Measurements from ENCODE around the gene PI4KA. TPM values are rescaled to one million over a fixed set of nuclear protein-coding genes. Genes with fewer than 3 reads are reported as not detected.

Gene PI4KA
- total RNA-seq, 1 donor from 2014 or later = 80.4 TPM

GRCh38 chr22:20813056-20813455 lies 45.6 kb downstream of the PI4KA start:
- intact Hi-C loops (cut with micrococcal nuclease) = no loop called here
- DNase-seq (ENCODE audit: low spot score) = no peak
- Mint-ChIP-seq H3K36me3 (ENCODE audit: low read depth) (peaks cover 38% of the 10 kb centered on the region), H3K27ac (no peak overlapping the region), H3K4me1 (ENCODE audit: low read depth) (peaks cover 15% of the 10 kb centered on the region), H3K4me3 (no peak overlapping the region), H3K27me3 (ENCODE audit: insufficient read depth) (no peaks in the 10 kb centered on the region), H3K9me3 (no peaks in the 10 kb centered on the region)

- no peaks in the 10 kb centered on the region for H3K9me3 Mint-ChIP-seq
Measured at GRCh38 chr22:20811971-20812660, 46.5 kb downstream of the PI4KA start.

GRCh38 chr22:20811171-20811570 lies 47.4 kb downstream of the PI4KA start:
- Mint-ChIP-seq H3K27me3 (ENCODE audit: insufficient read depth) (no peaks in the 10 kb centered on the region), H3K36me3 (ENCODE audit: low read depth) (peaks cover 38% of the 10 kb centered on the region), H3K4me1 (ENCODE audit: low read depth) (peaks cover 15% of the 10 kb centered on the region), H3K27ac (peak overlapping the region; percentile 47), H3K9me3 (no peaks in the 10 kb centered on the region), H3K4me3 (no peak overlapping the region)
- intact Hi-C loops (cut with micrococcal nuclease) = no loop called here
- DNase-seq (ENCODE audit: low spot score) = no peak

More at GRCh38 chr22:20811971-20812660, 46.5 kb downstream of the PI4KA start:
- H3K4me1 Mint-ChIP-seq (ENCODE audit: low read depth) = peaks cover 15% of the 10 kb centered on the region
- no peak overlapping the region for H3K27ac Mint-ChIP-seq
- H3K4me3 Mint-ChIP-seq = no peak overlapping the region
- peaks cover 42% of the 10 kb centered on the region for H3K36me3 Mint-ChIP-seq (ENCODE audit: low read depth)
- intact Hi-C loops (cut with micrococcal nuclease) = no loop called here
- DNase-seq (ENCODE audit: low spot score) = no peak
- no peaks in the 10 kb centered on the region for H3K27me3 Mint-ChIP-seq (ENCODE audit: insufficient read depth)

GRCh38 chr22:20810645-20811044 lies 48.0 kb downstream of the PI4KA start:
- Mint-ChIP-seq H3K4me1 (ENCODE audit: low read depth) (peaks cover 15% of the 10 kb centered on the region), H3K4me3 (no peak overlapping the region), H3K27ac (no peak overlapping the region), H3K9me3 (no peaks in the 10 kb centered on the region), H3K27me3 (ENCODE audit: insufficient read depth) (no peaks in the 10 kb centered on the region), H3K36me3 (ENCODE audit: low read depth) (peaks cover 40% of the 10 kb centered on the region)
- no peak for DNase-seq (ENCODE audit: low spot score)
- intact Hi-C loops (cut with micrococcal nuclease) = no loop called here

- Mint-ChIP-seq H3K4me1 (ENCODE audit: low read depth) (peaks cover 15% of the 10 kb centered on the region), H3K36me3 (ENCODE audit: low read depth) (peaks cover 44% of the 10 kb centered on the region), H3K27ac (no peak overlapping the region), H3K27me3 (ENCODE audit: insufficient read depth) (no peaks in the 10 kb centered on the region), H3K4me3 (no peak overlapping the region), H3K9me3 (no peaks in the 10 kb centered on the region)
- no peak for DNase-seq (ENCODE audit: low spot score)
- intact Hi-C loops (cut with micrococcal nuclease) = no loop called here
Measured at GRCh38 chr22:20809538-20810185, 48.9 kb downstream of the PI4KA start.

GRCh38 chr22:20808844-20809243 lies 49.8 kb downstream of the PI4KA start:
- no peaks in the 10 kb centered on the region for H3K27me3 Mint-ChIP-seq (ENCODE audit: insufficient read depth)
- H3K4me3 Mint-ChIP-seq = no peak overlapping the region
- peaks cover 48% of the 10 kb centered on the region for H3K36me3 Mint-ChIP-seq (ENCODE audit: low read depth)
- DNase-seq (ENCODE audit: low spot score) = no peak
- peaks cover 15% of the 10 kb centered on the region for H3K4me1 Mint-ChIP-seq (ENCODE audit: low read depth)
- intact Hi-C loops (cut with micrococcal nuclease) = no loop called here
- H3K27ac Mint-ChIP-seq = peak overlapping the region; percentile 25
- H3K9me3 Mint-ChIP-seq = no peaks in the 10 kb centered on the region

GRCh38 chr22:20807315-20807752 lies 51.3 kb downstream of the PI4KA start:
- H3K27ac Mint-ChIP-seq = no peak overlapping the region
- peaks cover 41% of the 10 kb centered on the region for H3K36me3 Mint-ChIP-seq (ENCODE audit: low read depth)
- H3K4me1 Mint-ChIP-seq (ENCODE audit: low read depth) = peaks cover 15% of the 10 kb centered on the region
- no peaks in the 10 kb centered on the region for H3K9me3 Mint-ChIP-seq
- intact Hi-C loops (cut with micrococcal nuclease) = no loop called here
- H3K27me3 Mint-ChIP-seq (ENCODE audit: insufficient read depth) = no peaks in the 10 kb centered on the region
- H3K4me3 Mint-ChIP-seq = no peak overlapping the region
- DNase-seq (ENCODE audit: low spot score) = no peak

- Mint-ChIP-seq H3K27me3 (ENCODE audit: insufficient read depth) (no peaks in the 10 kb centered on the region), H3K27ac (no peak overlapping the region), H3K4me1 (ENCODE audit: low read depth) (peaks cover 8% of the 10 kb centered on the region), H3K36me3 (ENCODE audit: low read depth) (peaks cover 40% of the 10 kb centered on the region), H3K4me3 (no peak overlapping the region), H3K9me3 (no peaks in the 10 kb centered on the region)
- DNase-seq (ENCODE audit: low spot score) = no peak
- intact Hi-C loops (cut with micrococcal nuclease) = no loop called here
Measured at GRCh38 chr22:20805972-20806471, 52.6 kb downstream of the PI4KA start.

GRCh38 chr22:20804650-20805049 lies 54.0 kb downstream of the PI4KA start:
- H3K27me3 Mint-ChIP-seq (ENCODE audit: insufficient read depth) = no peaks in the 10 kb centered on the region
- DNase-seq (ENCODE audit: low spot score) = no peak
- intact Hi-C loops (cut with micrococcal nuclease) = no loop called here
- H3K27ac Mint-ChIP-seq = no peak overlapping the region
- H3K4me1 Mint-ChIP-seq (ENCODE audit: low read depth) = no peaks in the 10 kb centered on the region
- H3K36me3 Mint-ChIP-seq (ENCODE audit: low read depth) = peaks cover 44% of the 10 kb centered on the region
- H3K9me3 Mint-ChIP-seq = no peaks in the 10 kb centered on the region
- H3K4me3 Mint-ChIP-seq = no peak overlapping the region

- DNase-seq (ENCODE audit: low spot score) = no peak
Measured at GRCh38 chr22:20803696-20804324, 54.8 kb downstream of the PI4KA start.

GRCh38 chr22:20802922-20803553 lies 55.6 kb downstream of the PI4KA start:
- DNase-seq (ENCODE audit: low spot score) = no peak
- Mint-ChIP-seq H3K4me1 (ENCODE audit: low read depth) (no peaks in the 10 kb centered on the region), H3K9me3 (no peaks in the 10 kb centered on the region), H3K36me3 (ENCODE audit: low read depth) (peaks cover 50% of the 10 kb centered on the region), H3K27me3 (ENCODE audit: insufficient read depth) (no peaks in the 10 kb centered on the region), H3K4me3 (no peak overlapping the region), H3K27ac (no peak overlapping the region)
- intact Hi-C loops (cut with micrococcal nuclease) = no loop called here

More at GRCh38 chr22:20803696-20804324, 54.8 kb downstream of the PI4KA start:
- intact Hi-C loops (cut with micrococcal nuclease) = no loop called here
- Mint-ChIP-seq H3K27ac (no peak overlapping the region), H3K9me3 (no peaks in the 10 kb centered on the region), H3K36me3 (ENCODE audit: low read depth) (peaks cover 47% of the 10 kb centered on the region), H3K4me3 (no peak overlapping the region), H3K27me3 (ENCODE audit: insufficient read depth) (no peaks in the 10 kb centered on the region), H3K4me1 (ENCODE audit: low read depth) (no peaks in the 10 kb centered on the region)

GRCh38 chr22:20802452-20802851 lies 56.2 kb downstream of the PI4KA start:
- Mint-ChIP-seq H3K9me3 (no peaks in the 10 kb centered on the region), H3K36me3 (ENCODE audit: low read depth) (peaks cover 52% of the 10 kb centered on the region), H3K27me3 (ENCODE audit: insufficient read depth) (no peaks in the 10 kb centered on the region), H3K4me1 (ENCODE audit: low read depth) (no peaks in the 10 kb centered on the region), H3K4me3 (no peak overlapping the region), H3K27ac (no peak overlapping the region)
- intact Hi-C loops (cut with micrococcal nuclease) = no loop called here
- DNase-seq (ENCODE audit: low spot score) = no peak

- H3K9me3 Mint-ChIP-seq = no peaks in the 10 kb centered on the region
- peaks cover 53% of the 10 kb centered on the region for H3K36me3 Mint-ChIP-seq (ENCODE audit: low read depth)
- no peak overlapping the region for H3K4me3 Mint-ChIP-seq
- intact Hi-C loops (cut with micrococcal nuclease) = no loop called here
- no peak overlapping the region for H3K27ac Mint-ChIP-seq
- DNase-seq (ENCODE audit: low spot score) = no peak
- H3K27me3 Mint-ChIP-seq (ENCODE audit: insufficient read depth) = no peaks in the 10 kb centered on the region
- no peaks in the 10 kb centered on the region for H3K4me1 Mint-ChIP-seq (ENCODE audit: low read depth)
Measured at GRCh38 chr22:20799449-20799848, 59.2 kb downstream of the PI4KA start.

All from activated T-helper 1 cell treated with anti-CD3 and anti-CD28 coated beads, Interleukin-12 subunit alpha, Interleukin-12 subunit beta, Interleukin-2, Interleukin-4 antibody, amounts not matched to agents 30 ng/mL and 10 ng/mL and 1 ng/mL, durations not matched to agents 14 hours and 24 hours and 36 hours (primary cell).